Prostate gland (tissue), 2 donors: ENCODE results near the gene PTCHD1. TPM values are rescaled to one million over a fixed set of nuclear protein-coding genes. Genes with fewer than 3 reads are reported as not detected.

ENCODE experiments used
- DNase-seq: peaks from one replicate; pipeline ENCODE4 v3.0.0-alpha.2; 2019; ENCODE audit warnings: low spot score
- H3K27ac ChIP-seq, 2 donors: fragments of 200-600 bp; sonication (generic); 2 replicates each; pipeline ENCODE4 v1.5.1; 2017 to 2019
- H3K27me3 ChIP-seq: fragments of 200-600 bp; sonication (generic); replicated peaks from 2 replicates; pipeline ENCODE4 v1.5.1; 2019; ENCODE audit not compliant: insufficient read depth
- H3K36me3 ChIP-seq, 2 donors: fragments of 200-600 bp; sonication (generic); 1 replicate in 1 of 2; 2 replicates in 1 of 2; pipeline versions ENCODE4 v1.5.1 to v1.8.1; 2017 to 2019
- H3K4me1 ChIP-seq: fragments of 200-600 bp; sonication (generic); replicated peaks from 2 replicates; pipeline ENCODE4 v1.5.1; 2019
- H3K4me3 ChIP-seq, 2 donors: fragments of 200-600 bp; sonication (generic); 2 replicates each; pipeline ENCODE4 v1.5.1; 2017 to 2019
- H3K9me3 ChIP-seq: fragments of 200-600 bp; sonication (generic); 2 replicates; pipeline ENCODE4 v1.5.1; 2017
- CTCF ChIP-seq, 4 experiments: fragments of 200-600 bp in 2 of 4; fragments of 450-650 bp in 2 of 4; sonication (generic) in 2 of 4; IDR thresholded peaks; 1 replicate in 3 of 4; 2 replicates in 1 of 4; pipeline ENCODE4 v1.5.1; 2016 to 2019; ENCODE audit warnings: antibody characterized with exemption in 4 of 4, mild to moderate bottlenecking in 2 of 4, moderate library complexity in 2 of 4
- POLR2A ChIP-seq: fragments of 450-650 bp; IDR thresholded peaks from one replicate; pipeline ENCODE4 v1.6.1; 2016; ENCODE audit warnings: antibody characterized with exemption, mild to moderate bottlenecking
- POLR2AphosphoS5 ChIP-seq: sonication (generic); formaldehyde crosslinking; IDR thresholded peaks from one replicate; pipeline ENCODE4 v1.6.1; 2017; ENCODE audit warnings: antibody characterized with exemption
- WGBS: methylation state at CpG from one replicate; pipeline ENCODE4 v1.1.5; 2018; 5-methylcytosine and 5-hydroxymethylcytosine counted together
- intact Hi-C: fragments of 100-400 bp; cut with DNase I; formaldehyde crosslinking; loops from one replicate; pipeline ENCODE4 v1.14.2; 2022
- total RNA-seq, 2 donors: library from RNA; depleted of rRNA; stranded (reverse); fragments of >200 nt; gene quantifications; one replicate each; pipeline ENCODE4 v1.1.0, GENCODE V29; 2016

Gene PTCHD1
- total RNA-seq, 2 donors from 2014 or later: 1.6 to 5.3 TPM

- no peak for TF ChIP-seq CTCF (IDR thresholded peaks at IDR 0.05)
- no peak for DNase-seq
- WGBS: 73% methylated on average over 5 of the region's 5 CpGs
- intact Hi-C loops: no loop called here
- no peak overlapping the region for H3K4me3 ChIP-seq
- H3K9me3 ChIP-seq: no peaks in the 10 kb centered on the region
- H3K36me3 ChIP-seq: no peaks in the 10 kb centered on the region
- H3K4me1 ChIP-seq: no peaks in the 10 kb centered on the region
- H3K27ac ChIP-seq: no peak overlapping the region
- no peaks in the 10 kb centered on the region for H3K27me3 ChIP-seq
Observed at GRCh38 chrX:23386726-23387125, 52.1 kb downstream of the PTCHD1 start.

GRCh38 chrX:23387550-23388184 lies 53.0 kb downstream of the PTCHD1 start:
- no peak overlapping the region for H3K4me3 ChIP-seq
- no peaks in the 10 kb centered on the region for H3K27me3 ChIP-seq
- no peaks in the 10 kb centered on the region for H3K9me3 ChIP-seq
- intact Hi-C loops: no loop called here
- no peaks in the 10 kb centered on the region for H3K4me1 ChIP-seq
- DNase-seq: no peak
- H3K36me3 ChIP-seq: no peaks in the 10 kb centered on the region
- WGBS: 67% methylated on average over 6 of the region's 6 CpGs
- H3K27ac ChIP-seq: no peak overlapping the region
- TF ChIP-seq POLR2A: no peak
- no peak for TF ChIP-seq CTCF (IDR thresholded peaks at IDR 0.05)
- TF ChIP-seq POLR2AphosphoS5: no peak

GRCh38 chrX:23389196-23389792 lies 54.6 kb downstream of the PTCHD1 start:
- Histone ChIP-seq H3K36me3 (no peaks in the 10 kb centered on the region), H3K4me1 (no peaks in the 10 kb centered on the region), H3K9me3 (no peaks in the 10 kb centered on the region), H3K27me3 (no peaks in the 10 kb centered on the region), H3K4me3 (no peak overlapping the region), H3K27ac (no peak overlapping the region)
- intact Hi-C loops: no loop called here
- no peak for DNase-seq
- no peak for TF ChIP-seq POLR2A
- TF ChIP-seq POLR2AphosphoS5: no peak
- TF ChIP-seq CTCF (IDR thresholded peaks at IDR 0.05): no peak
- WGBS: 83% methylated on average over 8 of the region's 8 CpGs

GRCh38 chrX:23390979-23391378 lies 56.3 kb downstream of the PTCHD1 start:
- no peak overlapping the region for H3K4me3 ChIP-seq
- H3K27me3 ChIP-seq: no peaks in the 10 kb centered on the region
- no peaks in the 10 kb centered on the region for H3K36me3 ChIP-seq
- TF ChIP-seq CTCF (IDR thresholded peaks at IDR 0.05) (no peak), POLR2AphosphoS5 (no peak), POLR2A (no peak)
- intact Hi-C loops: no loop called here
- H3K4me1 ChIP-seq: no peaks in the 10 kb centered on the region
- H3K9me3 ChIP-seq: no peaks in the 10 kb centered on the region
- 76% methylated on average over 11 of the region's 11 CpGs for WGBS
- H3K27ac ChIP-seq: no peak overlapping the region
- no peak for DNase-seq

- DNase-seq: no peak
- TF ChIP-seq POLR2AphosphoS5: no peak
- no peak for TF ChIP-seq CTCF (IDR thresholded peaks at IDR 0.05)
- TF ChIP-seq POLR2A: no peak
- H3K27ac ChIP-seq: no peak overlapping the region
- H3K9me3 ChIP-seq: no peaks in the 10 kb centered on the region
- H3K27me3 ChIP-seq: no peaks in the 10 kb centered on the region
- intact Hi-C loops: no loop called here
- no peaks in the 10 kb centered on the region for H3K36me3 ChIP-seq
- H3K4me1 ChIP-seq: no peaks in the 10 kb centered on the region
- no peak overlapping the region for H3K4me3 ChIP-seq
- WGBS: 92% methylated on average over 5 of the region's 5 CpGs
Observed at GRCh38 chrX:23392195-23392594, 57.5 kb downstream of the PTCHD1 start.
